Hepatocyte (in vitro differentiated cells): ENCODE results near the gene EPHB1.

Experiments
- CTCF ChIP-seq: fragments of 200-600 bp; sonication (generic); IDR thresholded peaks from 2 replicates; pipeline ENCODE4 v1.5.1; 2016; ENCODE audit warnings: antibody characterized with exemption, mild to moderate bottlenecking; ENCODE audit not compliant: poor library complexity
- EZH2phosphoT487 ChIP-seq: fragments of 200-600 bp; sonication (generic); IDR thresholded peaks from one replicate; pipeline ENCODE4 v1.6.1; 2018; ENCODE audit warnings: antibody characterized with exemption, mild to moderate bottlenecking, low read depth, moderate library complexity; ENCODE audit not compliant: unreplicated experiment, severe bottlenecking

DNA sequence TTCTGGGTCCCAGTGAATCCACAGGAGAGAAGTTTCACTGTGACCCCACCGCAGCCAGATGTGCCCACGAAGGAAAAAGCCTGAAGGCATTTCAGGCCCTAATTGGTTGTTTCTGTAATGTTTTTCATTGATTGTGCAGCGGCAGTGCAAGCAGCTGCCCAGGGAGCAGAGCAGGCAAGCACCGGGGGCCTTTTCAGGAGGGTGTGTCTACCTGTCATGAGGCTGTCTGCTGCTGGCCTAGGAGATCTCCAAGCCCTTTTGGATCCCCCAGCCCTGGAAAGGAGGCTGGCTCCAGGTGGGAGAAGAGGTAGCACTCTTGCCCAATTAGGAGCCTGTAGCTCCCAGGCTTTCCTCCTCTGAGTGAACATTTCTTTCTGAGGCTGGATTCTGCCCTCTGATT is 108.8 kb downstream of the EPHB1 start:
- no peak for TF ChIP-seq CTCF
- TF ChIP-seq EZH2phosphoT487 = no peak
